H9 (cell line): Measurements from ENCODE around the gene PRSS3. TPM values are rescaled to one million over a fixed set of nuclear protein-coding genes. Genes with fewer than 3 reads are reported as not detected.

Experiments
- DNase-seq: peaks from one replicate; pipeline ENCODE4 v3.0.0-alpha.2; 2017
- H2AFZ ChIP-seq: one replicate; pipeline ENCODE4 v1.6.1; 2013; ENCODE audit warnings: mild to moderate bottlenecking, low read length, control low read depth, moderate library complexity
- H2AK5ac ChIP-seq: 2 replicates; pipeline ENCODE4 v1.6.1; 2013; ENCODE audit warnings: low read length, control low read depth, mixed read lengths; ENCODE audit not compliant: insufficient read length
- H2BK120ac ChIP-seq: one replicate; pipeline ENCODE4 v1.6.1; 2013; ENCODE audit warnings: low read depth, mild to moderate bottlenecking, low read length, control low read depth, inconsistent platforms; ENCODE audit not compliant: poor library complexity, severe bottlenecking
- H2BK12ac ChIP-seq: 2 replicates; pipeline ENCODE4 v1.6.1; 2013; ENCODE audit warnings: low read length, control low read depth, mixed read lengths, low read depth; ENCODE audit not compliant: insufficient read length
- H2BK15ac ChIP-seq: 2 replicates; pipeline ENCODE4 v1.6.1; 2013; ENCODE audit warnings: low read depth, low read length, control low read depth
- H2BK20ac ChIP-seq: one replicate; pipeline ENCODE4 v1.6.1; 2013; ENCODE audit warnings: low read depth, mild to moderate bottlenecking, low read length, control low read depth, inconsistent platforms; ENCODE audit not compliant: poor library complexity, severe bottlenecking
- H2BK5ac ChIP-seq: 2 replicates; pipeline ENCODE4 v1.6.1; 2013; ENCODE audit warnings: low read length, control low read depth, mixed read lengths; ENCODE audit not compliant: insufficient read length
- H3K14ac ChIP-seq: 2 replicates; pipeline ENCODE4 v1.6.1; 2013; ENCODE audit warnings: low read length, control low read depth; ENCODE audit not compliant: insufficient read depth
- H3K18ac ChIP-seq: 2 replicates; pipeline ENCODE4 v1.6.1; 2013; ENCODE audit warnings: low read depth, mild to moderate bottlenecking, mixed read lengths, low read length, control low read depth; ENCODE audit not compliant: insufficient read length
- H3K23ac ChIP-seq: 2 replicates; pipeline ENCODE4 v1.6.1; 2013; ENCODE audit warnings: low read length, control low read depth, mixed read lengths, low read depth; ENCODE audit not compliant: insufficient read length
- H3K23me2 ChIP-seq: 2 replicates; pipeline ENCODE4 v1.6.1; 2013; ENCODE audit warnings: low read depth, mild to moderate bottlenecking, mixed read lengths, low read length, control low read depth; ENCODE audit not compliant: insufficient read length, poor library complexity, severe bottlenecking
- H3K27ac ChIP-seq: 2 replicates; pipeline ENCODE4 v1.5.1; 2013; ENCODE audit warnings: low read length, control low read depth, mixed read lengths, low read depth; ENCODE audit not compliant: insufficient read length
- H3K27me3 ChIP-seq: 2 replicates; pipeline ENCODE4 v1.6.1; 2013; ENCODE audit warnings: low read length, control low read depth, inconsistent platforms; ENCODE audit not compliant: insufficient read depth
- H3K4ac ChIP-seq: 2 replicates; pipeline ENCODE4 v1.6.1; 2013; ENCODE audit warnings: low read depth, mild to moderate bottlenecking, control low read depth, inconsistent platforms, low read length, moderate library complexity
- H3K4me1 ChIP-seq: 2 replicates; pipeline ENCODE4 v1.6.1; 2013; ENCODE audit warnings: low read length, control low read depth, inconsistent platforms; ENCODE audit not compliant: insufficient read depth
- H3K4me2 ChIP-seq: 2 replicates; pipeline ENCODE4 v1.6.1; 2013; ENCODE audit warnings: low read length, control low read depth, mixed read lengths; ENCODE audit not compliant: insufficient read length, insufficient read depth
- H3K56ac ChIP-seq: 2 replicates; pipeline ENCODE4 v1.6.1; 2013; ENCODE audit warnings: low read depth, mild to moderate bottlenecking, mixed read lengths, low read length, control low read depth; ENCODE audit not compliant: insufficient read length
- H3K79me1 ChIP-seq: 2 replicates; pipeline ENCODE4 v1.6.1; 2013; ENCODE audit warnings: low read depth, mild to moderate bottlenecking, moderate library complexity, low read length, control low read depth, inconsistent platforms; ENCODE audit not compliant: insufficient read depth, poor library complexity, severe bottlenecking
- H3K79me2 ChIP-seq: 2 replicates; pipeline ENCODE4 v1.6.1; 2013; ENCODE audit warnings: low read length, control low read depth, inconsistent platforms; ENCODE audit not compliant: insufficient read depth
- H3K9ac ChIP-seq: 2 replicates; pipeline ENCODE4 v1.6.1; 2013; ENCODE audit warnings: low read length, control low read depth, mixed read lengths; ENCODE audit not compliant: insufficient read length; ENCODE audit errors: extremely low read depth
- H3K9me3 ChIP-seq: one replicate; pipeline ENCODE4 v1.6.1; 2013; ENCODE audit warnings: low read depth, low read length, inconsistent platforms; ENCODE audit not compliant: control insufficient read depth
- H3T11ph ChIP-seq: one replicate; pipeline ENCODE4 v1.6.1; 2013; ENCODE audit warnings: mild to moderate bottlenecking, low read length, control low read depth, inconsistent platforms
- H4K20me1 ChIP-seq: one replicate; pipeline ENCODE4 v1.6.1; 2013; ENCODE audit not compliant: control insufficient read depth, insufficient read length, insufficient read depth
- H4K5ac ChIP-seq: 2 replicates; pipeline ENCODE4 v1.6.1; 2013; ENCODE audit warnings: low read depth, mild to moderate bottlenecking, mixed read lengths, low read length, control low read depth; ENCODE audit not compliant: insufficient read length
- H4K8ac ChIP-seq: replicated peaks from 2 replicates; pipeline ENCODE4 v1.6.1; 2013; ENCODE audit warnings: low read length, control low read depth, mixed read lengths, low read depth; ENCODE audit not compliant: insufficient read length
- H4K91ac ChIP-seq: 2 replicates; pipeline ENCODE4 v1.6.1; 2013; ENCODE audit warnings: low read depth, mild to moderate bottlenecking, moderate library complexity, mixed read lengths, low read length, control low read depth; ENCODE audit not compliant: insufficient read length
- H3K27ac Mint-ChIP-seq, 3 experiments: 2 replicates in 2 of 3; 3 replicates in 1 of 3; pipeline ENCODE4 v1.8.0; 2020 to 2021; ENCODE audit warnings: mixed read lengths in 3 of 3, mild to moderate bottlenecking in 1 of 3, moderate library complexity in 1 of 3
- H3K27me3 Mint-ChIP-seq: 2 replicates; pipeline ENCODE4 v1.8.0; 2021; ENCODE audit warnings: low read depth, mild to moderate bottlenecking, moderate library complexity, mixed read lengths
- H3K36me3 Mint-ChIP-seq, 3 experiments: 2 replicates in 2 of 3; 3 replicates in 1 of 3; pipeline ENCODE4 v1.8.0; 2020 to 2021; ENCODE audit warnings: low read depth in 3 of 3, mixed read lengths in 3 of 3; ENCODE audit not compliant: insufficient read depth in 1 of 3
- H3K4me1 Mint-ChIP-seq, 2 experiments: 2 replicates each; pipeline ENCODE4 v1.8.0; 2020; ENCODE audit warnings: mixed read lengths in 2 of 2
- H3K4me3 Mint-ChIP-seq, 2 experiments: 2 replicates in 1 of 2; 3 replicates in 1 of 2; pipeline ENCODE4 v1.8.0; 2020 to 2021; ENCODE audit warnings: mild to moderate bottlenecking in 2 of 2, mixed read lengths in 2 of 2, moderate library complexity in 1 of 2
- H3K9me3 Mint-ChIP-seq, 2 experiments: 2 replicates in 1 of 2; 3 replicates in 1 of 2; pipeline ENCODE4 v1.8.0; 2020; ENCODE audit warnings: mild to moderate bottlenecking in 2 of 2, mixed read lengths in 2 of 2, moderate library complexity in 1 of 2
- WGBS: extraction: QIAGEN DNeasy Blood & Tissue Kit; methylation state at CpG from one replicate; pipeline ENCODE4 v1.1.7; 2013; ENCODE audit warnings: missing lambda C conversion rate, low lambda C conversion rate, mixed read lengths; ENCODE audit not compliant: insufficient read length; ENCODE audit errors: extremely low coverage; 5-methylcytosine and 5-hydroxymethylcytosine counted together
- total RNA-seq: library from RNA; stranded (reverse); gene quantifications from 2 replicates; pipeline ENCODE4 v1.2.1, GENCODE V29; 2021
- TF ChIP-seq, protein P1 (sequence below): fragments of 200-600 bp; sonication (generic); conservative IDR thresholded peaks from 3 replicates; pipeline ENCODE4 v1.8.0; 2021; ENCODE audit warnings: antibody characterized with exemption, mild to moderate bottlenecking

Gene PRSS3
- total RNA-seq, 1 experiment from 2014 or later, result not detected

DNA sequence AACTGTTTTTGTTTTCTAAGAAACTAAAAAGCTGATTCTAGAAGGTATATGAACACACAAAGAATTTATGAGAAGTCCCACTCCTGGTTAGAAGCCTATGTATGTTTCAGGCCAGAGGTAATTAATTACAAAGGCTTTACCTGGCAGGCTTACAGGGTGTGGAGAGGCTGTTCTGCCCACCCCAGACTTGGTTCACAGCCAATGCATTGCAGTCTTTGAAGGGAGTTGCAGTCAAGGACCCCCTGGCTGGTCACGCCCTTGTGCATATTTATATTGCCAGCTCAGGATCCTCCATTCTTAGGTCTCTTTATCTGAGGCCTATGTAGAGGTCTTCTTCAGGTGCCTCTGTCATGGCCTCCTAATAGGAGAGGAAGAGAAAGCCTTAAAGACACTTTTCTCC lies 13.6 kb upstream of the PRSS3 start:
- H3K9ac ChIP-seq, result no peak overlapping the region
- WGBS, result no CpG with 5 or more reads among the region's 1 CpG
- H3K18ac ChIP-seq, result no peak overlapping the region
- H4K5ac ChIP-seq, result no peak overlapping the region
- no peak for DNase-seq
- H3K36me3 Mint-ChIP-seq, result no peaks in the 10 kb centered on the region
- no peak overlapping the region for H4K91ac ChIP-seq
- no peak overlapping the region for H4K8ac ChIP-seq
- H2AK5ac ChIP-seq, result no peak overlapping the region
- no peaks in the 10 kb centered on the region for H3K79me2 ChIP-seq
- no peak overlapping the region for H3K27ac Mint-ChIP-seq
- no peak overlapping the region for H2BK12ac ChIP-seq
- no peak overlapping the region for H2BK20ac ChIP-seq
- H2AFZ ChIP-seq, result no peak overlapping the region
- no peaks in the 10 kb centered on the region for H3K27me3 ChIP-seq
- no peaks in the 10 kb centered on the region for H3K9me3 Mint-ChIP-seq
- H3K9me3 ChIP-seq, result no peaks in the 10 kb centered on the region
- H3K4me1 ChIP-seq, result no peaks in the 10 kb centered on the region; the same call in 1 of the 2 replicates
- H3K27ac ChIP-seq, result no peak overlapping the region
- H3K27me3 Mint-ChIP-seq, result peaks cover 5% of the 10 kb centered on the region
- H4K20me1 ChIP-seq, result no peaks in the 10 kb centered on the region
- no peaks in the 10 kb centered on the region for H3K79me1 ChIP-seq
- no peak overlapping the region for H3K4me3 Mint-ChIP-seq
- no peak overlapping the region for H2BK120ac ChIP-seq
- no peak overlapping the region for H3T11ph ChIP-seq
- no peak overlapping the region for H3K56ac ChIP-seq
- no peak overlapping the region for H2BK5ac ChIP-seq
- H3K14ac ChIP-seq, result no peak overlapping the region
- H3K4ac ChIP-seq, result no peak overlapping the region
- TF ChIP-seq, protein P1, sequence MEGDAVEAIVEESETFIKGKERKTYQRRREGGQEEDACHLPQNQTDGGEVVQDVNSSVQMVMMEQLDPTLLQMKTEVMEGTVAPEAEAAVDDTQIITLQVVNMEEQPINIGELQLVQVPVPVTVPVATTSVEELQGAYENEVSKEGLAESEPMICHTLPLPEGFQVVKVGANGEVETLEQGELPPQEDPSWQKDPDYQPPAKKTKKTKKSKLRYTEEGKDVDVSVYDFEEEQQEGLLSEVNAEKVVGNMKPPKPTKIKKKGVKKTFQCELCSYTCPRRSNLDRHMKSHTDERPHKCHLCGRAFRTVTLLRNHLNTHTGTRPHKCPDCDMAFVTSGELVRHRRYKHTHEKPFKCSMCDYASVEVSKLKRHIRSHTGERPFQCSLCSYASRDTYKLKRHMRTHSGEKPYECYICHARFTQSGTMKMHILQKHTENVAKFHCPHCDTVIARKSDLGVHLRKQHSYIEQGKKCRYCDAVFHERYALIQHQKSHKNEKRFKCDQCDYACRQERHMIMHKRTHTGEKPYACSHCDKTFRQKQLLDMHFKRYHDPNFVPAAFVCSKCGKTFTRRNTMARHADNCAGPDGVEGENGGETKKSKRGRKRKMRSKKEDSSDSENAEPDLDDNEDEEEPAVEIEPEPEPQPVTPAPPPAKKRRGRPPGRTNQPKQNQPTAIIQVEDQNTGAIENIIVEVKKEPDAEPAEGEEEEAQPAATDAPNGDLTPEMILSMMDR, result no peak
- no peak overlapping the region for H2BK15ac ChIP-seq
- H3K23me2 ChIP-seq, result no peaks in the 10 kb centered on the region
- no peak overlapping the region for H3K4me2 ChIP-seq
- peaks cover 3 to 5% of the 10 kb centered on the region in 2 experiments for H3K4me1 Mint-ChIP-seq
- no peak overlapping the region for H3K23ac ChIP-seq
